Panc1 (cell line): ENCODE data around the gene ADGRL3.

Experiments used
- POLR2AphosphoS5 ChIP-seq: IDR thresholded peaks from 2 replicates; pipeline ENCODE4 v1.6.1; 2012; ENCODE audit warnings: mild to moderate bottlenecking, low read depth, low read length, moderate library complexity
- SIN3A ChIP-seq: IDR thresholded peaks from 2 replicates; pipeline ENCODE4 v1.6.1; 2012; ENCODE audit warnings: low read depth, mild to moderate bottlenecking, low read length, moderate library complexity, borderline replicate concordance; ENCODE audit not compliant: insufficient read depth
- TF ChIP-seq, protein P1 (sequence below): fragments of 450-650 bp; IDR thresholded peaks from 2 replicates; pipeline ENCODE4 v1.5.1; 2017; ENCODE audit warnings: mild to moderate bottlenecking
- TF ChIP-seq, protein P2 (sequence below), 2 experiments: IDR thresholded peaks; 2 replicates each; pipeline ENCODE4 v1.6.1; 2011 to 2012; ENCODE audit warnings: low read depth in 2 of 2, control low read depth in 1 of 2, low read length in 1 of 2, mild to moderate bottlenecking in 1 of 2, moderate library complexity in 1 of 2; ENCODE audit not compliant: insufficient read depth in 1 of 2

DNA sequence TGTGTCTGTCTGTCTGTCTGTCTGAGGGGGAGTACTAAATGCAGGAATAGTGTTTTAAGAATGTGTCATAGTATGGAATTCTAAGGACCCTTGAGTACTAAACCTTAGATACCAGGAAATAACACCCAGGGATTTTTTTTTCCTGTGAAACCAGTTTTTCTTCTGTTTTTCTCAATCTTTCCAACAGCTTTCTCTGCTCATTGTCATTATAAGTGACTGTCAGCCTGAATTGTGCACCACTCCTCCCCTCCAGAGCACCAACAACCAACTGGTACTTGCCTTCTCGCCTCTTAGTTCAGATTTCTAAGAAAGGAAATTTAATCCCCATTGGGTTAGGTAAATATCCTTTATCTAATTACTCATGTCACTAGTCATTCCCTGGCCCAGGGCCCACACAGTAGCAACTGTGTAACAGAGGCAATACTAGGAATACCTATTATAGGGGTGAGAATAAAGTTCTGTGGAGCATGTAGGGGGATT is 320.6 kb downstream of the ADGRL3 start:
- TF ChIP-seq POLR2AphosphoS5 (no peak), SIN3A (no peak)
- TF ChIP-seq, protein P1, sequence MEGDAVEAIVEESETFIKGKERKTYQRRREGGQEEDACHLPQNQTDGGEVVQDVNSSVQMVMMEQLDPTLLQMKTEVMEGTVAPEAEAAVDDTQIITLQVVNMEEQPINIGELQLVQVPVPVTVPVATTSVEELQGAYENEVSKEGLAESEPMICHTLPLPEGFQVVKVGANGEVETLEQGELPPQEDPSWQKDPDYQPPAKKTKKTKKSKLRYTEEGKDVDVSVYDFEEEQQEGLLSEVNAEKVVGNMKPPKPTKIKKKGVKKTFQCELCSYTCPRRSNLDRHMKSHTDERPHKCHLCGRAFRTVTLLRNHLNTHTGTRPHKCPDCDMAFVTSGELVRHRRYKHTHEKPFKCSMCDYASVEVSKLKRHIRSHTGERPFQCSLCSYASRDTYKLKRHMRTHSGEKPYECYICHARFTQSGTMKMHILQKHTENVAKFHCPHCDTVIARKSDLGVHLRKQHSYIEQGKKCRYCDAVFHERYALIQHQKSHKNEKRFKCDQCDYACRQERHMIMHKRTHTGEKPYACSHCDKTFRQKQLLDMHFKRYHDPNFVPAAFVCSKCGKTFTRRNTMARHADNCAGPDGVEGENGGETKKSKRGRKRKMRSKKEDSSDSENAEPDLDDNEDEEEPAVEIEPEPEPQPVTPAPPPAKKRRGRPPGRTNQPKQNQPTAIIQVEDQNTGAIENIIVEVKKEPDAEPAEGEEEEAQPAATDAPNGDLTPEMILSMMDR: no peak
- TF ChIP-seq, protein P2, sequence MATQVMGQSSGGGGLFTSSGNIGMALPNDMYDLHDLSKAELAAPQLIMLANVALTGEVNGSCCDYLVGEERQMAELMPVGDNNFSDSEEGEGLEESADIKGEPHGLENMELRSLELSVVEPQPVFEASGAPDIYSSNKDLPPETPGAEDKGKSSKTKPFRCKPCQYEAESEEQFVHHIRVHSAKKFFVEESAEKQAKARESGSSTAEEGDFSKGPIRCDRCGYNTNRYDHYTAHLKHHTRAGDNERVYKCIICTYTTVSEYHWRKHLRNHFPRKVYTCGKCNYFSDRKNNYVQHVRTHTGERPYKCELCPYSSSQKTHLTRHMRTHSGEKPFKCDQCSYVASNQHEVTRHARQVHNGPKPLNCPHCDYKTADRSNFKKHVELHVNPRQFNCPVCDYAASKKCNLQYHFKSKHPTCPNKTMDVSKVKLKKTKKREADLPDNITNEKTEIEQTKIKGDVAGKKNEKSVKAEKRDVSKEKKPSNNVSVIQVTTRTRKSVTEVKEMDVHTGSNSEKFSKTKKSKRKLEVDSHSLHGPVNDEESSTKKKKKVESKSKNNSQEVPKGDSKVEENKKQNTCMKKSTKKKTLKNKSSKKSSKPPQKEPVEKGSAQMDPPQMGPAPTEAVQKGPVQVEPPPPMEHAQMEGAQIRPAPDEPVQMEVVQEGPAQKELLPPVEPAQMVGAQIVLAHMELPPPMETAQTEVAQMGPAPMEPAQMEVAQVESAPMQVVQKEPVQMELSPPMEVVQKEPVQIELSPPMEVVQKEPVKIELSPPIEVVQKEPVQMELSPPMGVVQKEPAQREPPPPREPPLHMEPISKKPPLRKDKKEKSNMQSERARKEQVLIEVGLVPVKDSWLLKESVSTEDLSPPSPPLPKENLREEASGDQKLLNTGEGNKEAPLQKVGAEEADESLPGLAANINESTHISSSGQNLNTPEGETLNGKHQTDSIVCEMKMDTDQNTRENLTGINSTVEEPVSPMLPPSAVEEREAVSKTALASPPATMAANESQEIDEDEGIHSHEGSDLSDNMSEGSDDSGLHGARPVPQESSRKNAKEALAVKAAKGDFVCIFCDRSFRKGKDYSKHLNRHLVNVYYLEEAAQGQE (IDR thresholded peaks at IDR 0.05; ENCODE audit: insufficient read depth in 1 of 2, low read depth in 2 of 2, low read length in 1 of 2): no peak
